IMR-90 (cell line): Measurements from ENCODE around the gene NEUROD6. TPM values are rescaled to one million over a fixed set of nuclear protein-coding genes. Genes with fewer than 3 reads are reported as not detected.

ENCODE experiments used
- ATAC-seq: fragments of 200-7000 bp; cut with Tn5 transposase; 2 replicates; pipeline ENCODE4 v1.9.1; 2020; ENCODE audit warnings: low read depth, mild to moderate bottlenecking, moderate library complexity
- BruUV-seq: library from RNA; stranded (reverse); fragments of 400-500 nt; replicated peaks from 2 replicates; lab custom pipeline; 2021; lab: Mats Ljungman, UMichigan
- CTCF ChIA-PET: fragments of 300-600 bp; formaldehyde crosslinking; extraction: SDS; loops from one replicate; lab custom pipeline; 2021; ENCODE audit warnings: antibody characterized with exemption; lab: Yijun Ruan, JAX
- POLR2A ChIA-PET: fragments of 300-600 bp; sonication (Branson Sonifier 250); formaldehyde crosslinking; loops from one replicate; lab custom pipeline; 2022; ENCODE audit warnings: antibody characterized with exemption; ENCODE audit not compliant: unreplicated experiment; lab: Charles Lee
- DNase-seq: peaks from one replicate; pipeline ENCODE4 v3.0.0; 2013
- H2AFZ ChIP-seq: replicated peaks from 2 replicates; pipeline ENCODE3; 2013; ENCODE audit warnings: low read length, mild to moderate bottlenecking; ENCODE audit not compliant: poor library complexity
- H2AK5ac ChIP-seq: 2 replicates; pipeline ENCODE4 v1.6.1; 2013; ENCODE audit warnings: low read depth, low read length, inconsistent platforms
- H2AK9ac ChIP-seq: replicated peaks from 2 replicates; pipeline ENCODE3; 2013; ENCODE audit warnings: mild to moderate bottlenecking, low read depth, low read length, moderate library complexity; ENCODE audit not compliant: poor library complexity
- H2BK120ac ChIP-seq: 2 replicates; pipeline ENCODE4 v1.6.1; 2013; ENCODE audit warnings: low read depth, low read length, inconsistent platforms
- H2BK15ac ChIP-seq: 3 replicates; pipeline ENCODE4 v1.6.1; 2013; ENCODE audit warnings: low read depth, low read length, inconsistent platforms
- H2BK20ac ChIP-seq: 2 replicates; pipeline ENCODE4 v1.6.1; 2013; ENCODE audit warnings: low read depth, mild to moderate bottlenecking, inconsistent platforms, low read length, moderate library complexity
- H2BK5ac ChIP-seq: 2 replicates; pipeline ENCODE4 v1.6.1; 2013; ENCODE audit warnings: mild to moderate bottlenecking, low read depth, low read length, inconsistent platforms; ENCODE audit not compliant: poor library complexity, severe bottlenecking
- H3K14ac ChIP-seq: replicated peaks from 2 replicates; pipeline ENCODE4 v1.6.1; 2013; ENCODE audit warnings: low read depth, low read length, inconsistent platforms
- H3K18ac ChIP-seq: 2 replicates; pipeline ENCODE4 v1.6.1; 2013; ENCODE audit warnings: low read depth, low read length, control low read depth
- H3K23ac ChIP-seq: 2 replicates; pipeline ENCODE4 v1.6.1; 2013; ENCODE audit warnings: low read depth, low read length, inconsistent platforms
- H3K27ac ChIP-seq: 2 replicates; pipeline ENCODE4 v1.5.1; 2013; ENCODE audit warnings: mild to moderate bottlenecking, control low read depth, low read length; ENCODE audit not compliant: insufficient read depth
- H3K27me3 ChIP-seq: 2 replicates; pipeline ENCODE4 v1.6.1; 2013; ENCODE audit warnings: low read length; ENCODE audit not compliant: control insufficient read depth, insufficient read depth
- H3K36me3 ChIP-seq: 2 replicates; pipeline ENCODE4 v1.6.1; 2013; ENCODE audit warnings: low read length, mixed read lengths; ENCODE audit not compliant: control insufficient read depth, insufficient read depth
- H3K4ac ChIP-seq: 2 replicates; pipeline ENCODE4 v1.6.1; 2013; ENCODE audit warnings: low read depth, low read length, inconsistent platforms
- H3K4me1 ChIP-seq: 2 replicates; pipeline ENCODE4 v1.6.1; 2013; ENCODE audit warnings: low read length, mixed read lengths; ENCODE audit not compliant: control insufficient read depth, insufficient read depth
- H3K4me2 ChIP-seq: 2 replicates; pipeline ENCODE4 v1.6.1; 2013; ENCODE audit warnings: low read depth, mild to moderate bottlenecking, control low read depth, low read length, moderate library complexity
- H3K4me3 ChIP-seq: 2 replicates; pipeline ENCODE4 v1.5.1; 2013; ENCODE audit warnings: low read depth, mild to moderate bottlenecking, control low read depth, low read length, moderate library complexity; ENCODE audit not compliant: insufficient read depth
- H3K56ac ChIP-seq: 2 replicates; pipeline ENCODE4 v1.6.1; 2013; ENCODE audit warnings: low read length, inconsistent platforms; ENCODE audit not compliant: insufficient read depth; ENCODE audit errors: extremely low read depth
- H3K79me1 ChIP-seq, 2 experiments: 2 replicates each; pipeline ENCODE4 v1.6.1; 2013; ENCODE audit warnings: low read length in 2 of 2, inconsistent platforms in 1 of 2, low read depth in 1 of 2
- H3K9ac ChIP-seq: 2 replicates; pipeline ENCODE4 v1.6.1; 2013; ENCODE audit warnings: low read depth, low read length, control low read depth
- H3K9me1 ChIP-seq: 2 replicates; pipeline ENCODE4 v1.6.1; 2013; ENCODE audit warnings: low read length, inconsistent platforms; ENCODE audit not compliant: insufficient read depth
- H3K9me3 ChIP-seq: 2 replicates; pipeline ENCODE4 v1.6.1; 2013; ENCODE audit warnings: low read length; ENCODE audit not compliant: control insufficient read depth, insufficient read depth
- H4K20me1 ChIP-seq: 2 replicates; pipeline ENCODE4 v1.6.1; 2013; ENCODE audit warnings: low read length, inconsistent platforms; ENCODE audit not compliant: insufficient read depth
- H4K5ac ChIP-seq: 2 replicates; pipeline ENCODE4 v1.6.1; 2013; ENCODE audit warnings: mild to moderate bottlenecking, low read depth, low read length, control low read depth
- H4K8ac ChIP-seq, 2 experiments: 2 replicates each; pipeline ENCODE4 v1.6.1; 2013; ENCODE audit warnings: low read depth in 2 of 2, low read length in 2 of 2, control low read depth in 1 of 2, inconsistent platforms in 1 of 2
- H4K91ac ChIP-seq: 2 replicates; pipeline ENCODE4 v1.6.1; 2013; ENCODE audit warnings: low read depth, low read length, inconsistent platforms; ENCODE audit not compliant: insufficient read depth
- CEBPB ChIP-seq: IDR thresholded peaks from 2 replicates; pipeline ENCODE4 v1.6.1; 2012; ENCODE audit warnings: low read depth, low read length, improper control_type of control experiment
- FOS ChIP-seq: fragments of 150-350 bp; IDR thresholded peaks from 2 replicates; pipeline ENCODE4 v1.6.1; 2016; ENCODE audit warnings: low read depth, low read length
- POLR2A ChIP-seq: IDR thresholded peaks from 2 replicates; pipeline ENCODE4 v1.6.1; 2012; ENCODE audit warnings: mild to moderate bottlenecking, low read depth, low read length
- RAD21 ChIP-seq: IDR thresholded peaks from 2 replicates; pipeline ENCODE4 v1.6.1; 2012; ENCODE audit warnings: low read length, improper control_type of control experiment
- USF2 ChIP-seq: fragments of 150-350 bp; IDR thresholded peaks from 2 replicates; pipeline ENCODE4 v1.6.1; 2017; ENCODE audit warnings: mild to moderate bottlenecking, antibody characterized with exemption, low read length, low read depth
- WGBS, 2 experiments: methylation state at CpG; one replicate each; pipeline versions ENCODE4 v1.1.5 to v1.1.7; 2013; ENCODE audit warnings: missing lambda C conversion rate in 2 of 2; ENCODE audit not compliant: insufficient read length in 1 of 2; ENCODE audit errors: extremely low coverage in 2 of 2; 5-methylcytosine and 5-hydroxymethylcytosine counted together
- dilution Hi-C: fragments of 300-500 bp; cut with HindIII; formaldehyde crosslinking; loops from one replicate; pipeline ENCODE4 v1.14.3; 2018; ENCODE audit warnings: low sequenced_read_pairs; ENCODE audit not compliant: unreplicated experiment
- in situ Hi-C: fragments of 300-500 bp; cut with MboI; formaldehyde crosslinking; loops from 3 replicates; pipeline ENCODE4 v1.14.3; 2019; ENCODE audit warnings: low sequenced_read_pairs, inconsistent platforms, mixed read lengths
- intact Hi-C: fragments of 100-400 bp; cut with micrococcal nuclease; formaldehyde crosslinking; loops from 2 replicates; pipeline ENCODE4 v1.10.0; 2022
- polyA plus RNA-seq, 3 experiments: library from polyadenylated mRNA; depleted of rRNA; stranded (reverse); fragments of >200 nt; gene quantifications; 2 replicates each; pipeline ENCODE4 v1.2.3, GENCODE V29; 2012; ENCODE audit warnings: low replicate concordance in 1 of 3
- total RNA-seq: library from RNA; depleted of rRNA; stranded (reverse); fragments of >200 nt; gene quantifications from 2 replicates; pipeline ENCODE4 v1.2.3, GENCODE V29; 2012

NEUROD6 gene
- total and polyA plus RNA-seq, 2 of the 4 experiments (the other 2 are of a cell fraction): not detected

- H3K23ac ChIP-seq: no peak overlapping the region
- no peak overlapping the region for H4K5ac ChIP-seq
- TF ChIP-seq USF2 (no peak), POLR2A (no peak), CEBPB (no peak), RAD21 (no peak), FOS (no peak)
- ChIA-PET POLR2A (no interaction called here), CTCF (interaction anchor here (0.9 kb wide), 1 partner anchor 71 kb away, joined by 3 read pairs; no protein-coding TSS in a partner anchor)
- no peak overlapping the region for H3K4ac ChIP-seq
- no peak overlapping the region for H4K91ac ChIP-seq
- DNase-seq (no peak), ATAC-seq (no peak)
- H2AK5ac ChIP-seq: no peak overlapping the region
- 80% methylated on average over 1 of the region's 11 CpGs; no CpG with 5 or more reads in 1 of the 2 experiments for WGBS, 2 experiments
- no peak overlapping the region for H2BK15ac ChIP-seq
- H3K9ac ChIP-seq: no peak overlapping the region
- intact Hi-C loops: no loop called here
- H2BK5ac ChIP-seq: no peak overlapping the region
- no TSS peak for BruUV-seq
- H3K4me3 ChIP-seq: no peak overlapping the region
- no peaks in the 10 kb centered on the region for H3K27me3 ChIP-seq
- no peaks in the 10 kb centered on the region for H3K4me1 ChIP-seq
- no peaks in the 10 kb centered on the region for H4K20me1 ChIP-seq
- H2BK20ac ChIP-seq: no peak overlapping the region
- H3K79me1 ChIP-seq: no peaks in the 10 kb centered on the region
- H2BK120ac ChIP-seq: no peak overlapping the region
- no peak overlapping the region for H2AK9ac ChIP-seq
- dilution Hi-C loops: no loop called here
- H3K18ac ChIP-seq: no peak overlapping the region
- no peak overlapping the region for H3K14ac ChIP-seq
- in situ Hi-C loops: no loop called here
- H3K9me1 ChIP-seq: no peaks in the 10 kb centered on the region
- no peak overlapping the region for H3K27ac ChIP-seq
- no peaks in the 10 kb centered on the region for H3K9me3 ChIP-seq
- H3K4me2 ChIP-seq: no peak overlapping the region
- no peak overlapping the region for H3K56ac ChIP-seq
- H2AFZ ChIP-seq: no peak overlapping the region
- H3K36me3 ChIP-seq: no peaks in the 10 kb centered on the region
- no peak overlapping the region for H4K8ac ChIP-seq
These were observed 31.9 kb upstream of the NEUROD6 start for GRCh38 chr7:31372231-31372959.
